ENCODE data around the gene DUS2.

DUS2 gene

DNA sequence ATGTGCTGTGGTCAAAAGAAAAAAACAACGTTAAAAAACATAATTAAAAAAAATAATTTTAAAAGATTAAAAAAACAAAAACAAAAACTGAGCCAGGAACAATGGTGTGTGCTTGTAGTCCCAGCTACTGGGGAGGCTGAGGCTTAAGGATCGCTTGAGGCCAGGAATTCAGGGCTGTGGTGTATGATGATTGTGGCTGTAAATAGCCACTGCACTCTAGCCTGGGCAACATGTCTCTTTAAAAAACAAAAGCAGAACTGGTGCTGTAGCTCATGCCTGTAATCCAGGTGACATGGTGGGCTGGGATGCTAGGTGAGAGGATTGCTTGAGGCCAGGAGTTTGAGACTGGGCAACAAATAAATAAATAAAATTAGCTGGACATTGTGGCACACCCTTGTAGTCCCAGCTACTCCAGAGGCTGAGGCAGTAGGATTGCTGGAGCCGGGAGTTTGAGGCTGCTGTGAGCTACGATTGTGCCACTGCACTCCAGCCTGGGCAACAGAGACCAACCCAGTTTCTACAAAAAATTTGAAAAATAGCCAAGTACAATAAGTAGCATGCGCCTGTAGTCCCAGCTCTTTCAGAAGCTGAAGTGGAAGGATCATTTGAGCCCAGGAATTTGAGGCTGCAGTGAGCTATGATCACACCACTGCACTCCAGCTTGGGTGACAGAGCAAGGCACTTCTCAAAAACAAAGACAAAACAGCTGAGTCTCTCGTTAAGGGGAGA lies 105.7 kb downstream of the DUS2 start:
- DNase-seq (ENCODE audit: low read depth), result no peak
